GM12873 (cell line): ENCODE results near the gene SLC2A6.

Experiments used
- TF ChIP-seq, protein P1 (sequence below): IDR thresholded peaks from 2 replicates; pipeline ENCODE4 v1.5.1; 2012; ENCODE audit warnings: low read depth, mild to moderate bottlenecking, moderate library complexity, low read length, control low read depth; ENCODE audit not compliant: insufficient read depth; ENCODE audit errors: missing control alignments

Gene SLC2A6

DNA sequence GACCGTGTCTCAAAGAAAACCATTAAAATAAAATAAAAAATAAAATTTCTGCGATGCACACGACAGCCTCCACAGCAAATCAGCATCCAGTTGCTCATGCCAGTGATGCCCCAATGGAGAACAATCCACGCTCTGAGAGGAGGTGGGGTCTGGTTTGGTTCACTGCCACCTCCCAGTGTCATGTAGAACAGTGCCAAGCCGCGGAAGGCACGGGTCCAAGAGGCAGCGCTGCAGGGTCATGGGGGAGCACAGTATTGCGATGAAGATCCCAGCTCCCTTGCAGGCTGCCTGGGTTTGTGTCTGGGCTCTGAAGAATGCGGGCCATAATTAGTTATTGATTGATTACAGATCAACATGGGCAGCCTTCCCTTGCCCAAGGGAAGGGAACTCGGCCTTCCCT lies 25.2 kb downstream of the SLC2A6 start:
- TF ChIP-seq, protein P1, sequence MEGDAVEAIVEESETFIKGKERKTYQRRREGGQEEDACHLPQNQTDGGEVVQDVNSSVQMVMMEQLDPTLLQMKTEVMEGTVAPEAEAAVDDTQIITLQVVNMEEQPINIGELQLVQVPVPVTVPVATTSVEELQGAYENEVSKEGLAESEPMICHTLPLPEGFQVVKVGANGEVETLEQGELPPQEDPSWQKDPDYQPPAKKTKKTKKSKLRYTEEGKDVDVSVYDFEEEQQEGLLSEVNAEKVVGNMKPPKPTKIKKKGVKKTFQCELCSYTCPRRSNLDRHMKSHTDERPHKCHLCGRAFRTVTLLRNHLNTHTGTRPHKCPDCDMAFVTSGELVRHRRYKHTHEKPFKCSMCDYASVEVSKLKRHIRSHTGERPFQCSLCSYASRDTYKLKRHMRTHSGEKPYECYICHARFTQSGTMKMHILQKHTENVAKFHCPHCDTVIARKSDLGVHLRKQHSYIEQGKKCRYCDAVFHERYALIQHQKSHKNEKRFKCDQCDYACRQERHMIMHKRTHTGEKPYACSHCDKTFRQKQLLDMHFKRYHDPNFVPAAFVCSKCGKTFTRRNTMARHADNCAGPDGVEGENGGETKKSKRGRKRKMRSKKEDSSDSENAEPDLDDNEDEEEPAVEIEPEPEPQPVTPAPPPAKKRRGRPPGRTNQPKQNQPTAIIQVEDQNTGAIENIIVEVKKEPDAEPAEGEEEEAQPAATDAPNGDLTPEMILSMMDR, result no peak

DNA sequence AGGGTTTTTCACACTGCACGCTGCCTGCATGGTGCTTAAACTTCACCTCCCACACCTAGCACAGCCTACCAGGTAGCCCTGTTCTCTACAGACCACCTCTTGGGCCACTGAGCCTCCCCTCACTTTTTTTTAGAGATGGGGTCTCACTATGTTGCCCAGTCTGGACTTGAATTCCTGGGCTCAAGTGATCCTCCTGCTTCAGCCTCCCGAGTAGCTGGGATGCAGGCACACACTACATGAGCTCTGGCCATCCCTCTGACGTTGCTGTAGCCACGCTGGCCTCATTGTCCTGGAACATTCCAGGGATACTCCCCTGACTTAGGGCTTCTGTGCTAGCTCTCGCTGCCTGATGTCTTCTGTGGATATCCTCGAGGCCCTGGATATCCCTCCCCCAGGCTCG lies 26.3 kb downstream of the SLC2A6 start:
- TF ChIP-seq, protein P1, result no peak

GRCh38 chr9:133449760-133450159 lies 29.1 kb downstream of the SLC2A6 start:
- TF ChIP-seq, protein P1, result no peak

DNA sequence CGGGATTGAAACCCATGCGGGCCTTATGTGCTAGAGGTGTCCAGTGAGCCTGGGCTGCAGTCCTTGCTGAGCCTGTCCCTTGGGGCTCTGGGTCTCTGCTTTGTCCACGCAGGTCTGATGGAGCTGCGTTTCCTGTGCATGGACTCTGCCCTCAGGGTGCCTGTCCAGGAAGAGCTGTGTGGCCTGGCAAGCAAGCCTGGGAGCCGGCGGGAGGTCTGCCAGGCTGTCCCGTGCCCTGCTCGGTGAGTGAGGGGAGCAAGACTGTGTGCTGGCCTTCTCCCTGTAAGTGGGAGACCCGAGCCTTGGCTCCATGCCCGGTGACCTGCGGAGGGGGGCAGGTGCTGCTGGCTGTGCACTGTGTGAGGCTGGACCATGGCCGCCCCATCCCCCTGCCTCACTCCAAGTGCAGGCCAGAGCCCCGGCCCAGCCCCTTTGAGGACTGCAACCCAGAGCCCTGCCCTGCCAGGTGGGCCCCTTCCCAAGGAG lies 30.4 kb downstream of the SLC2A6 start:
- TF ChIP-seq, protein P1, result no peak

GRCh38 chr9:133445293-133445969 lies 33.5 kb downstream of the SLC2A6 start:
- TF ChIP-seq, protein P1, result no peak

DNA sequence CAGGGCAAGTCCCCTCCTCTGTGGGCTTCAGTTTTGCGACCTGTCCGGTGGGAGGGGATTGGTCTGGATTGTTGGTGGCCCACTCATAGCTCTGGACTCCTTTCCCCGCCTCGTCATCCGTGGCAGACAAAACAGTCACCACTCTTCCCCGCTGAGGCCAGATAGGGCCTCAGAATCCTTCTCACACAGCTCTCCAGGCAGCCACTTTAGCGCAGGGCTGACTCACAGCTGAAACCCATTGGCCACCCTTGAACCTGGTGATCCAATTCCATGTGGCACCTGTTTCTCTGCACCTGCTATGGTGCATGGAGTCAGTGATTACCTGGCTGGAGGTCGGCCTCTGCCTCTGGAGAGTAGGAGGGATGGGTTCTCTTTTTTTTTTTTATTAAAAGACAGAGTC lies 34.9 kb downstream of the SLC2A6 start:
- TF ChIP-seq, protein P1, result no peak

GRCh38 chr9:133443248-133443647 lies 35.7 kb downstream of the SLC2A6 start:
- TF ChIP-seq, protein P1, result no peak
